GM23248 (cell line): ENCODE data around the gene LYRM4.

Experiments used
- EZH2 ChIP-seq: fragments of 200-600 bp; sonication (generic); IDR thresholded peaks from 2 replicates; pipeline ENCODE4 v1.6.1; 2018; ENCODE audit warnings: antibody characterized with exemption, mild to moderate bottlenecking; ENCODE audit not compliant: insufficient read depth, poor library complexity, severe bottlenecking
- EZH2phosphoT487 ChIP-seq: fragments of 200-600 bp; sonication (generic); IDR thresholded peaks from 2 replicates; pipeline ENCODE4 v1.6.1; 2018; ENCODE audit warnings: antibody characterized with exemption, moderate library complexity, mild to moderate bottlenecking, low read depth; ENCODE audit not compliant: insufficient read depth

- no peak for TF ChIP-seq EZH2phosphoT487
- no peak for TF ChIP-seq EZH2
Measured at GRCh38 chr6:5146398-5146797, 114.4 kb downstream of the LYRM4 start.
